RWPE2 (cell line): ENCODE measurements around the gene MYCBPAP.

Source experiments
- ATAC-seq: fragments of 200-7000 bp; cut with Tn5 transposase; 3 replicates; pipeline ENCODE4 v1.9.1; 2021; ENCODE audit warnings: low read depth
- DNase-seq: peaks from one replicate; pipeline ENCODE4 v3.0.0-alpha.2; 2020; ENCODE audit warnings: low spot score
- H3K27ac ChIP-seq: fragments of 450-650 bp; 2 replicates; pipeline ENCODE4 v1.5.1; 2017; ENCODE audit warnings: mild to moderate bottlenecking; ENCODE audit not compliant: poor library complexity, severe bottlenecking
- H3K27me3 ChIP-seq: fragments of 250-450 bp; sonication (Bioruptor Pico); 2 replicates; pipeline ENCODE4 v1.5.1; 2021; ENCODE audit warnings: mild to moderate bottlenecking, moderate library complexity; ENCODE audit not compliant: insufficient read depth, poor library complexity, severe bottlenecking
- H3K36me3 ChIP-seq: fragments of 250-450 bp; sonication (Bioruptor Pico); 2 replicates; pipeline ENCODE4 v1.5.1; 2020; ENCODE audit warnings: low read depth, mild to moderate bottlenecking, moderate library complexity
- H3K4me1 ChIP-seq: fragments of 250-450 bp; sonication (Bioruptor Pico); 2 replicates; pipeline ENCODE4 v1.5.1; 2021; ENCODE audit warnings: mild to moderate bottlenecking, moderate library complexity; ENCODE audit not compliant: insufficient read depth, poor library complexity, severe bottlenecking
- H3K4me3 ChIP-seq: fragments of 250-450 bp; sonication (Bioruptor Pico); 2 replicates; pipeline ENCODE4 v1.5.1; 2021; ENCODE audit warnings: mild to moderate bottlenecking, moderate library complexity; ENCODE audit not compliant: severe bottlenecking
- H3K9me3 ChIP-seq: fragments of 250-450 bp; sonication (Bioruptor Pico); 2 replicates; pipeline ENCODE4 v1.5.1; 2021; ENCODE audit warnings: mild to moderate bottlenecking, moderate library complexity; ENCODE audit not compliant: severe bottlenecking
- TF ChIP-seq, protein P1 (sequence below): fragments of 450-650 bp; IDR thresholded peaks from one replicate; pipeline ENCODE4 v1.5.1; 2017; ENCODE audit warnings: mild to moderate bottlenecking, moderate library complexity; ENCODE audit not compliant: poor library complexity, severe bottlenecking

MYCBPAP gene

DNA sequence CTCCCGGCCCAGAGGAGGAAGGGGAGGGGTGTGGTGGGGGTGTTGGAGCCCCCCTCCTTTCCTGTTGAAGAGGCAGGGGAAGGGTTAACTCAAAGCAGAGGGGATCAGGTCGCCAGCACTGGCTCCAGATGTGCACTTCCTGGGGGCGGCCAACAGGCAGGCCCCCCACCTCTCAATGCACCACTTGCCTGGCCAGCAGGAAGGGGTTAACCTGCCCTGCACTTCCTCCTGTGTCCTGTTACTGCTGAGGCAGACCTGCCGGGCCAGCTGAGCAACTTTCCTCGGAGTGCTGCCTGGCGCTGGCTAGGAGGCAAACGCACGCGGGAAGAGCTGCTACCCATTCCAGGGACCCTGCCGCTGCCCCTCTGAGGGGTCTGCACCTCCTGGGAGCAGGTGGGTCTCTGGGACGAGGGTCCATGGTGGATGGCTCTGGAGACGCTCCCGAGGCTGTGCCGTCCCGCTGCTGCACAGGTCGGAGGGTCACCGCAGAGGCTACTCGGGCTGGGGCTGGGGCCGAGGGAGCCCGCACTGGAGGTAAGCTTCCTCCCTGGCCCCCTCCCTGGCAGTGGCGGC, 24.3 kb downstream of the MYCBPAP start, which contains the start of gene EPN3:
EPN3 (plus strand) TSS at position 284 of the 573 bp plus-strand sequence. CDS start 3,822 bp downstream, outside the sequence.
- Histone ChIP-seq H3K4me3 (peak within 1 kb of the TSS; percentile 44), H3K36me3 (peaks cover 19% of the 10 kb centered on the region), H3K27me3 (no peaks in the 10 kb centered on the region), H3K27ac (peak within 1 kb of the TSS; percentile 82), H3K9me3 (no peaks in the 10 kb centered on the region), H3K4me1 (peaks cover 14% of the 10 kb centered on the region)
- TF ChIP-seq, protein P1, sequence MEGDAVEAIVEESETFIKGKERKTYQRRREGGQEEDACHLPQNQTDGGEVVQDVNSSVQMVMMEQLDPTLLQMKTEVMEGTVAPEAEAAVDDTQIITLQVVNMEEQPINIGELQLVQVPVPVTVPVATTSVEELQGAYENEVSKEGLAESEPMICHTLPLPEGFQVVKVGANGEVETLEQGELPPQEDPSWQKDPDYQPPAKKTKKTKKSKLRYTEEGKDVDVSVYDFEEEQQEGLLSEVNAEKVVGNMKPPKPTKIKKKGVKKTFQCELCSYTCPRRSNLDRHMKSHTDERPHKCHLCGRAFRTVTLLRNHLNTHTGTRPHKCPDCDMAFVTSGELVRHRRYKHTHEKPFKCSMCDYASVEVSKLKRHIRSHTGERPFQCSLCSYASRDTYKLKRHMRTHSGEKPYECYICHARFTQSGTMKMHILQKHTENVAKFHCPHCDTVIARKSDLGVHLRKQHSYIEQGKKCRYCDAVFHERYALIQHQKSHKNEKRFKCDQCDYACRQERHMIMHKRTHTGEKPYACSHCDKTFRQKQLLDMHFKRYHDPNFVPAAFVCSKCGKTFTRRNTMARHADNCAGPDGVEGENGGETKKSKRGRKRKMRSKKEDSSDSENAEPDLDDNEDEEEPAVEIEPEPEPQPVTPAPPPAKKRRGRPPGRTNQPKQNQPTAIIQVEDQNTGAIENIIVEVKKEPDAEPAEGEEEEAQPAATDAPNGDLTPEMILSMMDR: no peak
- DNase-seq (no peak), ATAC-seq (peak; percentile 77)

DNA sequence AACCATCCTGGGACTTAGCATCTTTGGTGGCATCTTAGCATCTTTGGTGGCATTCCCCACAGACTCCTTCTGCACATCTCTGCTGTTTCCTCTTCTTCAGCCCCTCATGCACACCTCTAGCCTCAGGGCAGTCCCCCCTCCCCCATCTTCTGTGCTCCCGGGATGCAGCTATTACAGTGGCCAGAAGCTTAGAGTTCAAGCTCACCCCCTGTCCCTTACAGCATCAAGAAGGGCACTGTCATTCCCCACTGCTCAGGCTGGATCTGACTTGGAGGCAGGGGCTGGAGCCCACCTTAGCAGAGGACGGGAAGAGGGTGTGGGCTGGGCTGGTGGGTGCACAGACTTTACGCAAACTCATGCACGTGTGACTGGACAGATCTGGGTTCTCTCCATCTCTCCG, 24.9 kb downstream of the MYCBPAP start:
- Histone ChIP-seq H3K9me3 (no peaks in the 10 kb centered on the region), H3K36me3 (peaks cover 24% of the 10 kb centered on the region), H3K27ac (peak overlapping the region; percentile 82), H3K4me1 (peaks cover 14% of the 10 kb centered on the region), H3K27me3 (no peaks in the 10 kb centered on the region), H3K4me3 (peak overlapping the region; percentile 44)
- TF ChIP-seq, protein P1: no peak
- no peak for DNase-seq
- no peak for ATAC-seq

DNA sequence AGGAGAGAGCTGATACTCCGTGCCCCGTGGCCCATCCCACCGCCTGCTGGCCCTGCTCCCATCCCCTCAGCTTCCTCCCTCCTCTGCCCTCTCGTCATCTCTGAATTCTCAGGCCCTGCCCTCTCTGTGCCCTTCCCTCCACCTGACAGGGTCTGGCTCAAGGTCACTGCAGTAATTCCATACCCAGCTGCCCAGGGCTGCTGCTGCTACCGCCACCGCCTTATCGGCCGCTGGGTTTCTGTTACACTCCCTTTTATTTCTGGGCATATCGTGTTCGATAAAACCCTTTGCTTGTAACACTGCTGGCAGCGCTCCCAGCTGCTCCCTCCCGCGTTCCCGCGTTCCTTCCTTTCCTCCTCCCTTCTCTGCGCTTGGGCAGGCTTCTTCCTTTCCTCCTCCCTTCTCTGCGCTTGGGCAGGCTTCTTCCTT, 25.5 kb downstream of the MYCBPAP start:
- peak overlapping the region; percentile 82 for H3K27ac ChIP-seq
- peaks cover 24% of the 10 kb centered on the region for H3K36me3 ChIP-seq
- H3K9me3 ChIP-seq: no peaks in the 10 kb centered on the region
- no peak for DNase-seq
- peak; percentile 37 for ATAC-seq
- peak overlapping the region; percentile 44 for H3K4me3 ChIP-seq
- TF ChIP-seq, protein P1: no peak
- H3K4me1 ChIP-seq: peaks cover 14% of the 10 kb centered on the region
- H3K27me3 ChIP-seq: no peaks in the 10 kb centered on the region

DNA sequence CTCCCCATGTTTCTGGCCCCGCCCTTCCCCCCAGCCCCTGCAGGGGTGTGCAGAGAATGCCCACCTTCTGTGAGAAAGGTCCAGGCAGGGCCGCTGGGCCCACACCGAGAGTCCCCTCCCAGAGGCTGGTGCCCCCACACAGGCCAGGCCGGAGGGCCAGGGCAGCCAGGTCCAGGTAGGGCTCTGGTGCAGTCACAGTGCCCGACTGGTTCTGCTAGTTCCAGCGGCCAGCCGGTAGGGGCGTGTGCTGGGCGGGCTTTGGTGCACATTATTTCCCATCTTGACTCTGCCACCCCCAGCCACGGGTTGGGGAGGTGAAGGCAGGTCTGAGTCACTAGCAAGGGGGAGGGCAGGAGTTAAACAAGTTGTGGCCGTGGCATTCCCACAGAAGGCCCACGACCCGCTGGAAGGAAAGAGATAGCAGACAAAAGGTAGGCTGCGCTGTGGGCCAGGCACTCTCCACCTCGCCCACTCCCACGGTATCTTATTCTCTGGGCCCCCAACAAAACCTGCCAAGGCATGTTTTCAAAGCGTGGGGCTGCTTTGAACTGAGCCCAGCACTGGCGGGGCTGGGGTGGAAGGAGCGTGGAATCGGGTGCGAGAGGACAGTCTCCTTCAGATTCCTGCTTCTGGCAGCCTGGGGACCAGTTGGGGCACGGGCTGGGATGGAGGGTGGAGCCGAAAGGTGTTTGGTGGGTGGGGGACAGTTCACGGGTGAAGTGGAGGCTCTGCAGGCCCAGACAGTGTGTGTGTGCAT, 26.2 kb downstream of the MYCBPAP start:
- TF ChIP-seq, protein P1: peak; percentile 59
- H3K27me3 ChIP-seq: no peaks in the 10 kb centered on the region
- DNase-seq (peak; percentile 91), ATAC-seq (peak; percentile 81)
- H3K4me3 ChIP-seq: peak overlapping the region; percentile 44
- peaks cover 28% of the 10 kb centered on the region for H3K36me3 ChIP-seq
- H3K27ac ChIP-seq: peak overlapping the region; percentile 82
- H3K9me3 ChIP-seq: no peaks in the 10 kb centered on the region
- peaks cover 16% of the 10 kb centered on the region for H3K4me1 ChIP-seq

DNA sequence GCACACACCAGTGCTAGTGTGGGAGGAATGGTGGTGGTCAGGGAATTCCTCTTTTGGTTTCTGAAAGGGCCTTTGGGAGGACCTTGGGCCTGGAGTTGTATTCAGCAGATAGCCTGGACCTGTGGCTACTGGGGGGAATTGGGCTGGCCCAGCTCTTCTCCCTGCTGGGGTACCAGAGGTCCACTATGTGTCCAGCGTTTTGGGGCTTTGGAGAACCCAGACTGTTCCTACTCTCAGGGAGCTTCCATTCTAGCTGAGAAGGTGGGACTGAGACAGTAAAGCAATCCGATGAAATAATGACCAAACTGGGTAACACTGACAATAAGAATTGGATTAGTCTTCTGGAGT, 26.7 kb downstream of the MYCBPAP start:
- Histone ChIP-seq H3K4me3 (peak overlapping the region; percentile 44), H3K36me3 (peaks cover 33% of the 10 kb centered on the region), H3K27me3 (no peaks in the 10 kb centered on the region), H3K27ac (peak overlapping the region; percentile 82), H3K4me1 (peaks cover 21% of the 10 kb centered on the region), H3K9me3 (no peaks in the 10 kb centered on the region)
- ATAC-seq: no peak
- TF ChIP-seq, protein P1: no peak
- DNase-seq: no peak
